Pancreas (tissue), 10 donors: ENCODE results near the gene DNM3. TPM values are rescaled to one million over a fixed set of nuclear protein-coding genes. Genes with fewer than 3 reads are reported as not detected.

Source experiments
- ATAC-seq, 4 donors: fragments of 200-7000 bp; cut with Tn5 transposase; one replicate each; pipeline versions ENCODE4 v1.8.0 to v1.9.1; 2020; ENCODE audit warnings: mild to moderate bottlenecking in 4 of 4, moderate library complexity in 4 of 4
- DNase-seq, 6 donors: peaks; one replicate each; pipeline ENCODE4 v3.0.0-alpha.2; 2020
- FAIRE-seq: peaks from 2 replicates; lab custom pipeline; 2012; peaks lifted over from hg19 to GRCh38; lab: Jason Lieb, UNC
- H3K27ac ChIP-seq, 4 donors: fragments of 200-600 bp; sonication (generic); 1 replicate in 3 of 4; 2 replicates in 1 of 4; pipeline versions ENCODE4 v1.5.0 to v1.8.0; 2020
- H3K27me3 ChIP-seq, 4 donors: fragments of 200-600 bp; one replicate each; pipeline ENCODE4 v1.8.0; 2021
- H3K36me3 ChIP-seq, 3 donors: fragments of 200-600 bp; sonication (generic) in 1 of 3; one replicate each; pipeline versions ENCODE4 v1.5.0 to v1.8.0; 2020 to 2021
- H3K4me1 ChIP-seq, 3 donors: fragments of 200-600 bp; one replicate each; pipeline ENCODE4 v1.8.0; 2021
- H3K4me3 ChIP-seq, 4 donors: fragments of 200-600 bp; sonication (generic) in 2 of 4; one replicate each; pipeline versions ENCODE4 v1.5.0 to v1.8.0; 2020 to 2021
- H3K9me3 ChIP-seq, 4 donors: fragments of 200-600 bp; one replicate each; pipeline ENCODE4 v1.8.0; 2021
- CTCF ChIP-seq, 4 donors: fragments of 200-600 bp; sonication (generic) in 3 of 4; IDR thresholded peaks; one replicate each; pipeline versions ENCODE4 v1.5.0 to v1.8.0; 2021; ENCODE audit warnings: antibody characterized with exemption in 4 of 4
- WGBS, 2 donors: extraction: QIAGEN DNeasy Blood & Tissue Kit; methylation state at CpG; one replicate each; pipeline ENCODE4 v1.1.7; 2013; 5-methylcytosine and 5-hydroxymethylcytosine counted together
- intact Hi-C, 3 donors: fragments of 100-400 bp; cut with DNase I; formaldehyde crosslinking; loops; one replicate each; pipeline versions ENCODE4 v1.11.1 to v1.14.2; 2022
- polyA plus RNA-seq, 2 donors: library from polyadenylated mRNA; stranded (reverse); fragments of 200-250 nt; gene quantifications; one replicate each; pipeline ENCODE4 v1.2.3, GENCODE V29; 2013
- total RNA-seq, 6 donors: library from RNA; stranded (reverse); fragmentation: NEBNext Ultra II Directional in 4 of 6; extraction: Animal tissue kit (Norgen Biotek cat#: 25700) in 4 of 6; gene quantifications; one replicate each; pipeline versions ENCODE4 v1.2.1 to v1.2.4, GENCODE V29; 2021 to 2023
- donor health status: healthy with polysubstance abuse.
- donor health status: DM: no; HTN: no; CAD: no; lungs with moderate emphysema.
- donor health status: DM: no; HTN: no; CAD: no.
- donor health status: control.
- donor health status: control.
- donor health status: Bipolar disorder and iron deficiency.
- donor health status: DM: yes; HTN: yes; CAD: no.
- donor health status: DM: no; HTN: no; CAD: no.
- donor health status: DM: no; HTN: no; CAD: no.
- donor health status: DM: yes; HTN: yes; CAD: no.

DNM3 gene
- total and polyA plus RNA-seq, 8 donors: 0.40 to 1.3 (median 0.78) TPM

GRCh38 chr1:172338295-172338735 is 497.0 kb downstream of the DNM3 start:
- H3K4me3 ChIP-seq: no peak overlapping the region
- DNase-seq (no peak), FAIRE-seq (no peak), ATAC-seq (no peak)
- no peaks in the 10 kb centered on the region for H3K9me3 ChIP-seq
- H3K27me3 ChIP-seq: no peaks in the 10 kb centered on the region
- intact Hi-C loops: no loop called here
- 76 to 78% methylated on average over 4 of the region's 4 CpGs for WGBS, 2 donors
- no peak for TF ChIP-seq CTCF (IDR thresholded peaks at IDR 0.05)
- no peaks in the 10 kb centered on the region for H3K36me3 ChIP-seq
- H3K4me1 ChIP-seq: no peaks in the 10 kb centered on the region
- no peak overlapping the region for H3K27ac ChIP-seq

GRCh38 chr1:172339842-172340241 is 498.5 kb downstream of the DNM3 start:
- no peak for DNase-seq
- no peak for ATAC-seq
- Histone ChIP-seq H3K4me3 (no peak overlapping the region), H3K27me3 (no peaks in the 10 kb centered on the region), H3K36me3 (no peaks in the 10 kb centered on the region), H3K9me3 (no peaks in the 10 kb centered on the region), H3K4me1 (no peaks in the 10 kb centered on the region), H3K27ac (no peak overlapping the region)
- no peak for TF ChIP-seq CTCF (IDR thresholded peaks at IDR 0.05)
- FAIRE-seq: no peak
- intact Hi-C loops: no loop called here

- H3K27me3 ChIP-seq: no peaks in the 10 kb centered on the region
- DNase-seq: no peak
- ATAC-seq: no peak
- intact Hi-C loops: no loop called here
- TF ChIP-seq CTCF (IDR thresholded peaks at IDR 0.05): no peak
- no peaks in the 10 kb centered on the region for H3K9me3 ChIP-seq
- WGBS, 2 donors: 89 to 97% methylated on average over 1 of the region's 1 CpG
- no peak overlapping the region for H3K4me3 ChIP-seq
- H3K36me3 ChIP-seq: no peaks in the 10 kb centered on the region
- no peak for FAIRE-seq
- no peak overlapping the region for H3K27ac ChIP-seq
- H3K4me1 ChIP-seq: no peaks in the 10 kb centered on the region
Measured at GRCh38 chr1:172340520-172340919, 499.2 kb downstream of the DNM3 start.

- DNase-seq: no peak
- no peak for ATAC-seq
- 89% methylated on average over 4 of the region's 4 CpGs for WGBS, 2 donors
- intact Hi-C loops: no loop called here
- no peaks in the 10 kb centered on the region for H3K27me3 ChIP-seq
- no peak overlapping the region for H3K27ac ChIP-seq
- no peaks in the 10 kb centered on the region for H3K9me3 ChIP-seq
- FAIRE-seq: no peak
- no peak for TF ChIP-seq CTCF (IDR thresholded peaks at IDR 0.05)
- no peaks in the 10 kb centered on the region for H3K36me3 ChIP-seq
- no peak overlapping the region for H3K4me3 ChIP-seq
- no peaks in the 10 kb centered on the region for H3K4me1 ChIP-seq
Measured at GRCh38 chr1:172341697-172342096, 500.4 kb downstream of the DNM3 start.

- H3K27ac ChIP-seq: peak overlapping the region in 1 of 4 donors; percentile 7
Measured at GRCh38 chr1:172342584-172343239, 501.4 kb downstream of the DNM3 start.

More at GRCh38 chr1:172342584-172343239, 501.4 kb downstream of the DNM3 start:
- Histone ChIP-seq H3K36me3 (no peaks in the 10 kb centered on the region), H3K4me3 (no peak overlapping the region), H3K27me3 (no peaks in the 10 kb centered on the region), H3K4me1 (no peaks in the 10 kb centered on the region), H3K9me3 (no peaks in the 10 kb centered on the region)
- FAIRE-seq (no peak), DNase-seq (no peak), ATAC-seq (peak in 1 of 4 donors; percentile 45)
- intact Hi-C loops: no loop called here
- WGBS, 2 donors: 81 to 83% methylated on average over 4 of the region's 4 CpGs
- TF ChIP-seq CTCF (IDR thresholded peaks at IDR 0.05): no peak
